Muscle of back (tissue), 11 donors: ENCODE results near the gene PBLD. TPM values are rescaled to one million over a fixed set of nuclear protein-coding genes. Genes with fewer than 3 reads are reported as not detected.

Experiments
- DNase-seq, 3 donors: peaks; one replicate each; pipeline versions ENCODE4 v3.0.0 to v3.0.0-alpha.2; 2013
- polyA plus RNA-seq, 10 donors: library from polyadenylated mRNA; unstranded; fragments of 120-200 nt; gene quantifications; one replicate each; pipeline ENCODE4 v1.2.1, GENCODE V29; 2013; ENCODE audit not compliant: insufficient read length in 10 of 10

Gene PBLD
- polyA plus RNA-seq, 10 donors = 3.8 to 10.0 (median 6.9) TPM

DNA sequence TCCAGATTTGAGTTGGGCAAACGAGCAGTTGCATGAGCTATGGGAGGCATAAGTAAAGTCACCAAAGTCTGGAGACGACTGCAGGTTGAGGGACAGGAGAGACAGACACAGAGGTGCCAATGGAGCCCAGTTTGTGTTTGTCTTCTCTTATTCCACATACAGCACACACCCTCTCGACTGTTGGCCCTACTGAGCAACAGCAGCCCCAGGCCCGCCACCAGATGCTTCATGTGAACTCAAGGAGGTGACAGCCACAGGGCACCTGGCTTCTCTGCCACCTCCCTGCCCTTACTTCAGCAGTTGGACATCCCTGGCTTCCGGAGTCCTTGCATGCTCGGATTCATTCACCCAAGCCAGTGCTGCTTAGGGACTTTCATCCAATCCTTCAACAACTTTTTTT, 94.4 kb downstream of the PBLD start:
- no peak for DNase-seq

DNA sequence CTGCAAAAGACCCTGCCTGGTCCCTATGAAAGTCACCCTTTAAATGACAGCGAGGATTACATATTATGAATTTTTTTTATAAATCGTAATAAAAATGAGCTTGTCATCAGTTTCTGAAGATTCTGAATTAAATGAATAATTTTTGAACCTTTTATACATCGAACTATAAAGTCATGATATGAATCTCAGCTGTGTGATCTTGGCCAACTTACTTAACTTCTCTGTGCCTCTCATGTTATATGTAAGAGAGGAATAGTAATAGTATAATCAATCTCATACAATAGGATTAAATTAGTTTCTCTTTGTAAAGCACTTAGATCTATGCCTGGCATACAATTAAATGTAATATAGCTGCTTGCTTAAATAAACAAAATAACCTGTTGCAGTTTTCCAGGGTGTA, 95.6 kb downstream of the PBLD start:
- no peak for DNase-seq

- DNase-seq = no peak
Observed at GRCh38 chr10:68235581-68235980, 97.1 kb downstream of the PBLD start.

DNA sequence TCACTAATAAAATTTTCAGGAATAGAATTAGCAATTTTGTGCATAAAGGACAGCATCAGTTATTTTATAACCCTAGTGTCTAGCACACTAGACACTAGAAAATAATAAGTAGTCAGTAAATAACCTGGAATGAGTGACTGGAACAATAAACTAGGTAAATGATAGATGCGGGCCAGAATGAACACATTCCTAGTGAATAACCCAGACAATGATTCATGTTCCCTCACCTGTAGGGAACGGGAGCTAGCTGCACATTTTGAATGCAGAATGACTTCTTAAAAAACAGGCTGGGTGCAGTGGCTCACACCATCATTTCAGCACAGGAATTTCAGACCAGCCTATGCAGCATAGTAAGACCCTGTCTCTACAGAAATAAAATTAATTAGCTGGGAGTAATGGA, 97.6 kb downstream of the PBLD start:
- no peak for DNase-seq

DNA sequence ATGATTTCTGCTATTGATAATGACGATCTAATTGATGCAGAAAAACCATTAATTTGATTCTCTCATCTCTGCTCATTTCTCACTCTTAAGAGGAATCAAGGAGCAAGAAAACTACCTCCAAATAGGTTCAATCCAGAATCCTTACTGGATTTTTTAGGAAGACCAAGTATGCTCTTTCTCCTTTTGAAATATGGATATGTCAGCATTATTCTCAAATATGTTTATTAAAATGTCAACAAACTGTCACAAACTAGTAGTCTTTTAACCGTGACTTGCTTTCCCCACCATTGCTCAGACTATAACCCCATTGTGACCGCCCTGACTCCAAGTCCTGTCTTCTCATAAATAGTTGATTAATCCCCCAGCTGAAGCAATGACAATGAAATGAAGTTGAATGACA, 99.7 kb downstream of the PBLD start:
- DNase-seq = no peak

Other genes with a start within 250 kb of the PBLD start
- 100 to 1,000 TPM in 2 of 10 donors, 10 to 100 TPM in 8; 35.6 to 101 (median 69.4) TPM for gene MYPN, start 223.4 kb downstream of the PBLD start, polyA plus RNA-seq
- gene ATOH7, start 100.8 kb downstream of the PBLD start, polyA plus RNA-seq = under 1 TPM in 4 of 10 donors, not detected in 6; 0.08 to 0.21 (median 0.14) TPM
- gene HNRNPH3, start 864 bp downstream of the PBLD start, polyA plus RNA-seq = 100 to 1,000 TPM; 146 to 214 (median 192) TPM
- gene RUFY2, start 74.3 kb upstream of the PBLD start, polyA plus RNA-seq = 10 to 100 TPM; 10.4 to 27.9 (median 15.9) TPM
- 1 to 10 TPM; 3.9 to 9.0 (median 5.5) TPM for gene DNA2, start 139.0 kb upstream of the PBLD start, polyA plus RNA-seq
- 10 to 100 TPM in 5 of 10 donors, 1 to 10 TPM in 5; 7.2 to 13.1 (median 9.5) TPM for gene SLC25A16, start 194.6 kb upstream of the PBLD start, polyA plus RNA-seq
- 10 to 100 TPM in 6 of 10 donors, 1 to 10 TPM in 4; 7.5 to 13.2 (median 10.3) TPM for gene TET1, start 227.4 kb upstream of the PBLD start, polyA plus RNA-seq